A172 (cell line): ENCODE data around the gene RFX4. TPM values are rescaled to one million over a fixed set of nuclear protein-coding genes. Genes with fewer than 3 reads are reported as not detected.

Experiments used
- DNase-seq: peaks from one replicate; pipeline ENCODE4 v3.0.0-alpha.2; 2015; ENCODE audit warnings: low spot score
- total RNA-seq: library from RNA; depleted of rRNA; stranded (reverse); fragments of >200 nt; shearing (Covaris generic); gene quantifications from 2 replicates; pipeline ENCODE4 v1.2.3, GENCODE V29; 2014; rRNA removed

The RFX4 gene
- total RNA-seq: not detected in 2 replicates

DNA sequence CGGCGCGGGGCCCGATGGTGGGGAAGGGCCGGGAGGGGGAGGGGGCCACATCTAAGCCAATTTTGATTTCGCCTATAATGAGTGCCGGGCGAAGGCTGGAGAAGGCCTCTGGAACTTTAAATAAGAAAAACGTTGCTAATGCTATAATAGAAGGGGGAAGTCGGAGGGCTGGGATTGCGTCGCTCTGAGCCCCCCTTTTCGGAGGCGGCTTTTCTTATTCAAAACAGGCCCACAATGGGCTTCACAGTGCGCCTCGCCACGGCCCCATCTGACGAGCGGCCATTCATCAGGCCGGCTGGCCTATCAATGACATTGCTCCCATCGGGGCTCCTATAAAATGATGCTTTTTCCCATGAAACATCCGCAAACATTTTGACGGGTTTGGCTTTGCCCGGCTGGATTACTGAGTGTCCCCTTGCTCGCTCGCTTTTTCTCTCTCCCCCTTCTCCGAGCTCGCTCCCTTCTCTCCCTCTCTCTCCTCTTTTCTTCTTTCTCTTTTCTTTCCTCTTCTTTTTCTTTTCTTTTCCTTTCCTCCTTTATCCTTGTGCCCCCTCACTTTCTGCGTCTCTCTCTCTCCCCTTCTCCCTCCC, at the start of gene RFX4:
TSS of gene RFX4 (plus strand) at position 364 of the 590 bp plus-strand sequence. CDS start 317 bp downstream, outside the sequence.
- DNase-seq: no peak

DNA sequence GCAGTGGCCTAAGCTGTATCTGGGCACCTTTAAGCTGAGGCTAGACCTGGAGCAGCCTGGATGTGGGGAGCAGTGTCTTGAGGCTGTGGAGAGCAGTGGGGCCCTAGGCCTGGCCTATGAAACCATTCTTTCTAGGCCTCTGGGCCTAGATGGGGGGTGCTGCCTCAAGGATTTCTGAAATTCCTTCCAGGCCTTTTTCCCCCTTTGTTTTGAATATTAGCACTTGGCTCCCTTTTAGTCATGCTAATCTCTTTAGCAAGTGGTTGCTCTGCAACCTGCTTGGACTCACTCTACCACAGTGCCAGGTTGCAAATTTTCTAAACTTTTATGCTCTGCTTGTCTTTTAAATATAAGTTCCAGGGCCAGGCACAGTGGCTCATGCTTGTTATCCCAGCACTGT, 41.6 kb upstream of the RFX4 start:
- no peak for DNase-seq

DNA sequence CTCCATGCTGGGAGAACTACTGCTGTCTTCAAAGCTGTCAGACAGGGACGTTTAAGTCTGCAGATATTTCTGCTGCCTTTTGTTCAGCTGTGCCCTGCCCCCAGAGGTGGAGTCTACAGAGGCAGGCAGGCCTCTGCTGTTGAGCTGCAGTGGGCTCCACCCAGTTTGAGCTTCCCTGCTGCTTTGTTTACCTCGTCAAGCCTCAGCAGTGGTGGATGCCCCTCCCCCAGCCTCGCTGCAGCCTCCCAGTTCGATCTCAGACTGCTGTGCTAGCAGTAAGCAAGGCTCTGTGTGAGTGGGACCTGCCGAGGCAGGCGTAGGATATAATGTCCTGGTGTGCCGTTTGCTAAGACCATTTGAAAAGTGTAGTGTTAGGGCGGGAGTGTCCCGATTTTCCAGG, 31.4 kb upstream of the RFX4 start:
- no peak for DNase-seq

DNA sequence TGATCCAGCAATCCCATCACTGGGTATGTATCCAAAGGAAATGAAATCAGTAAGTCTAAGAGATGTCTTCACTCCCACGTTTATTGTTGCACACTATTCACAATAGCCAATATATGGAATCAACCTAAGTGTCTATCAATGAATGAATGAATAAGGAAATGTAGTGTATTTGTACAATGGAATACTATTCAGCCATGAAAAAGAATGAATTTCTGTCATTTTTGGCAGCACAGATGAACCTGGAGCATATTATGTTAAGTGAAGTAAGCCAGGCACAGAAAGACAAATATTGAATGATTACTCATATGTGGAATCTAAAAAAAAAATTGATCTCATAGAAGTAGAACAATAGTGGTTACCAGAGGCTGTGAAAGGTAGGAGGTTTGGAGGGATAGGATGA, 30.6 kb upstream of the RFX4 start:
- DNase-seq: no peak

DNA sequence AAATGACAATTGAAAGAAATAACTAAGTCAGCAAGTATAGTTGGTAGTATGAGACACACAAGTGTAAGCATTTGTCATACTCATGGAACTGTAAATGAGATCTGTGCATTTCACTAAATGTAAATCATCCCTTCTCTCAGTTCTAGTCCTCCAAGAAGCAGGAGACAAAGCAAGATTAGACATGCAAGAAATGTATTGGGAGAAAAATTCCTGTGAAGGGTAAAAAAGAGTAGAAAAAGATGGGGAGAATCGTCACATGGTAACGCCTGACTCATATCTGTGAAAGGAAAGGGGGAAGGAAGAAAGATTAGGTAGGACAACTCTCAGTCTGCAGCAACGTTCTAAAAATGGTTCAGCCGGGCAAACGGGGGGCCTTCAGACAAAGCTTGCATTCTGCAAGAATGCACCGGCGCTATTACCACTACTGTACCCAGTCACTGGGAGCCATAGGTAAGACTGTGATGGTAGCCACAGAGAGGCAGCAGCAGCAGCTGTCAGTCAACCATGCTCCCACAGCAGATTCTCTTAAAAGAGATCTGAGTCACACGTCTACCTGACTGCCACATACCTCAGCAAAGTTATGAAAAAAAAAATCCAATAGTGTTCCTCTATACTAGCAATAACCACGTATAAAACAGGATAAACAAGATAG, 18.0 kb upstream of the RFX4 start:
- no peak for DNase-seq

DNA sequence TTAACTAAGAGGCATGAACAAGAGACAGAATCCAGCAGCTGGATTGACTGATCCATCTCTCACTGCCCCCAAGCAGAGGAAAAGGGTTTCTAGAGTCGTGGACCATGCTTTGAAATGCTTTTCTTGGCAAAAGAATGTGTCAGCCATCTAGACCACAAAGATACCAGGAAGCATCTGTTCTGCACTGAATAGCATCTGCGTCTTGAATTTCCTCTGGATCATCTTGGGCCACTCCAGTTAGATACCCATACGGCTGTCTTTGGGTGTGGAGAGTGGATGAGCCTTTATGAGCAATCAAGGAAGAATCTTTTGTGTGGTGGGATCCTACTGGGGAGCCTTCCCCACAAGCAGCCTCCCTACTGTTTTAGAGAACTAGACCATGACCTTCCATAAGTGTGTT, 16.0 kb upstream of the RFX4 start:
- no peak for DNase-seq

DNA sequence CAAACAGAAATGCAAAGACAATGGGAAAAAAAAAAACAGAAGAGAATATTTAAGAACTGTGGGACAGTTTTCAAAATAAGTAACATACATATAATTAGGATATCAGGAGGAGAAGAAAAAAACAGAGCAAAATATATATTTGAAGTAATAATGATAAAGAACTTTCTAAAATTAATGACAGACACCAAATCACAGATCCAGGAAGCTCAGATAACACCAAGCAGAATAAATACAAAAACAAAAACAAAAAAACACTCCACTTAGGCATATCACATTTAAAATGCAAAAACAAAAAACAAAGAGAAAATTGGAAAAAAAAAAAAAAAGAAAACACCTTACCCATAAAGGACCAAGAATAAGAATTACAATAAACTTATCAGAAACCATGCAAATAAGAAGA, 9.6 kb upstream of the RFX4 start:
- DNase-seq: no peak

DNA sequence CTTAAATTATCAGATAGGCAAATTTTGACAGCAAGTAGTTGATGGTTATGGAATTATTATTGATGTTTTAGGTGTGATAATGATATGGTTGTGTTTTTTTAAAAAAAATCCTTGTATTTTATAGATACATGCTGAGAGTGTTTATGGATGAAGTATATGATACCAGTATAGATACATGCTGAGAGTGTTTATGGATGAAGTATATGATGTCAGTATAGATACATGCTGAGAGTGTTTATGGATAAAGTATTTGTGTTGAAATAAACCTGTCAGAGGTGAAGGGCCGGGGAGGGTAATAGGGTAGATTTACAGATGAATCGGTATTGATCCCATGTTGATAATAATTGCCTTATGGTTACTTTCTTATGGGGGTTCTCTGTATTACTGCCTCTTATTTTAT, 6.0 kb upstream of the RFX4 start:
- no peak for DNase-seq

DNA sequence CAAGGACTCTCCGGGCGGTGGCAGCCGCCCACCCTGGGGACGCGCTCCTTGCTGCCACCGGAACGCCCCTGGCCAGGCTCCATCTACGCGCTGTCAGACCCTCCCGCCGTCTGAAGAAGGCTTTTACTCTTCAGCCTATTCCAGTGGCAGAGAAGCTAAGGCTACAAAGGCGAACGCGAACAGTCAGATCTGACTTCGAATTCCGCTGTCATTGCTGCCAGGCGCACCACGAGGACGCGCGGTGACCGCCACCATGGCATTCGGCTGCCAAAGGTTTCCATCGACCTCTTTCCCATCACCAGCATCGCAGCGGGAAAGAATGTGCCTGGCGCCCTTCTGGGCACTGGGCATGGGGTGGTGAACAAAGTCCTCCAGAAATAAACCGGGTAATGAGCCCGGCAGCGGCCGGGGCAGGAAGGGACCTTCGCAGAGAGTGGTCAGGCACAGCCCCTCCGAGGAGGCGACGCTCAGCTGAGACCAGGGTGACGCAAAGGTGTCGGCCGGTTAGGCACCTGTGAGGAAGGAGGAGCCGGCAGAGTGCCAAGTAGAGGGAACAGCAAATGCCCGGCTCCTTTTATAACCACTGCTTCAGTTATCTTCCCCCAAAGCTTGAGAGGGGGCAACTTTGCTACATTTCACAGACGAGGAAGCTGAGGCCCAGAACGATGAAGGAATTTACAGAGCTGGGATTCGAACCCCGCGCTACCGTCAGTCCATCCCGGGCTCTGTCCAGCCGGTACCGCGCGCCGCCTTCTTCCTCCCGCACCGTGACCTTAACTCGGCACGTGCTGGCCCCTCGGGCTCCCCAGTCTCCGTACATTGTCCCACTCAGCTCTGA, 1.9 kb upstream of the RFX4 start:
- no peak for DNase-seq

DNA sequence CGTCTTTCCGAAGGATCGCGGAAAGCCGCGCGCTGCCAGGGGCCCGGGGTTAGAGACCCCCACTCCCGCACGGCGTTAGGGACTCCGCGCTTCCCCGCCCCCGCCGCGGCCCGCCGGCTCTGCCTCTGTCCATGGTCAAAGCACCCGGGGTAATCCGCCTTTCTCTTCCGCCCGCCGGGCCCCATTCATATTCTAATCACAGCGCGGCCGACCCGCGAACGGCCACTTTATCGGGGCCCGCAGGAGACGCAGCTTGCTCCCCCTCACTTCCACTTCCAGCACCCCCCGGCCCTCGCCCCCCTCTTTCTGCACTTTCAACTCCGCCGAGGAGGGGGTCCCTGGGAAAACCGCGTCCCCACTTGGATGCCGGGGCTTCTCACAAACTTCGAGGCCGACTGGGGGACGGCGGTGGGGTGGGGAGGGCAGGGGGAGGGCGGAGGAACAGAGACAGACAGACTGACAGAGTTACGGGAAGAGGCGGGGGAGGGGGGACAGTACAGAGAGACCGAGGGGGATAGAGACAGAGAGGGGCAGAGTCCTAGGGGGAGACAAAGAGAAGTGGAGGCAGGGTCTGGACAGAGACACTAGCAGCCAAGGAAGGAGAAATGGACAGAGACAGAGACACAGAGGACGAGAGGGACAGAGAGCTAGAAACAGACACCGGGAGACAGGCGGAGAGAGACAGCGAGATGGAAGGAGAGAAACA, 1.1 kb upstream of the RFX4 start:
- DNase-seq: no peak

DNA sequence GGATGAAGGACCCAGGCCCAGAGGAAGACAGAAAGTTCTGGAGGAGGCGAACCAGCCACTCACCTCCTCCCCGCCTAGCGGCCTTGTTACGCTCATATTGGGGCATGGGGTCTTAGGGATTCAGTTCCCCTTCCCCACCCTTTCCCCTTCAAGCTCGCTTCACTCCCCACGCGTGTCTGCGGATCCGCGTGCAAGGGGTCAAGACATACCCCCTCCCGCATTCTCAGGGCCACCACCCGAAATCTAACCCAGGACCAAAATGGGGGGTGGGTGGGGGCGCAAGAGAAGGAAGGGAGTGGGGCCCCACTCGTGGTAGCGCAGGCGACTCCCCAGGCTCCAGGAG, 584 bp upstream of the RFX4 start:
- DNase-seq: no peak

DNA sequence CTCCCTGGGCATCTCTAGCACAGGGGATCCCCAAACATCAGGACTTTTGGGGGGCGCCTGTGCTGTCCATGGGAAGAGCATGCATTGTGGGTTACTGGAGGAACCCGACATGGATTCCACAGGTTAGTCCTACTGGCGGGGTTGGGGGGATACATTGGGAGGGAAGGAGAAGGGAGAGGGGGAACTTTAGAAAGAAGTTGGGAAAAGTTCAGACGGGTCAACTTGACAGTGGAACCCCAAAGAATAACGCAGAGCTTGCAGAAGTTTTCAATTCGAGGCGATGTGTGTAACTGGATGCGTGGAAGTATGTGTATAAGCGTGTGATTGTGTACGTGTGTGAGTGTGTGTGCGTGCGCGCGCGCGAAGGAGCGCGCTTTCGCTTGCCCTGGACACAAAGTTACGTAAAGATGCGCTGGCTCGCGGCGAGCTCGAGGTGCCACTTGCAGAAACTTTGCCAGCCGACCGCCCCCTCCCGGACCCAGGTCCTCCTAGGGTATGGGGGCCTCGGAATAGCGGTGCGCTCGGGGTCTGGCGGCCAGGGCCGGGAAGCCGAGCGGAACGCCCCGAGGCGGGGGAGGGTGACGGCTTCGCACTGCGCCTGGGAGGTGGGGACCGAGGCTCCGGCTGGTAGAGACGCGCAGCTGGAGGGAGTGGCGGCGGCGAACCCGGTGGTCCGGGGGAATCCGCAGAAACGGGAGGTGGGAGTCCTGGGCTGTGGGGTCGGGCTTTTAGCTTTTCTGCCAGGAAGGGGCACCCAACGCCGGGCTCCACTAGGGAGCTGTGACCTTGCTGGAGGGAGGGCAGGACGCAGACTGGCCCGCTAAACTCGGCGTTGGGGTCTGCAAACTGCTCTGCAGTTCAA, 669 bp downstream of the RFX4 start:
- DNase-seq: no peak

DNA sequence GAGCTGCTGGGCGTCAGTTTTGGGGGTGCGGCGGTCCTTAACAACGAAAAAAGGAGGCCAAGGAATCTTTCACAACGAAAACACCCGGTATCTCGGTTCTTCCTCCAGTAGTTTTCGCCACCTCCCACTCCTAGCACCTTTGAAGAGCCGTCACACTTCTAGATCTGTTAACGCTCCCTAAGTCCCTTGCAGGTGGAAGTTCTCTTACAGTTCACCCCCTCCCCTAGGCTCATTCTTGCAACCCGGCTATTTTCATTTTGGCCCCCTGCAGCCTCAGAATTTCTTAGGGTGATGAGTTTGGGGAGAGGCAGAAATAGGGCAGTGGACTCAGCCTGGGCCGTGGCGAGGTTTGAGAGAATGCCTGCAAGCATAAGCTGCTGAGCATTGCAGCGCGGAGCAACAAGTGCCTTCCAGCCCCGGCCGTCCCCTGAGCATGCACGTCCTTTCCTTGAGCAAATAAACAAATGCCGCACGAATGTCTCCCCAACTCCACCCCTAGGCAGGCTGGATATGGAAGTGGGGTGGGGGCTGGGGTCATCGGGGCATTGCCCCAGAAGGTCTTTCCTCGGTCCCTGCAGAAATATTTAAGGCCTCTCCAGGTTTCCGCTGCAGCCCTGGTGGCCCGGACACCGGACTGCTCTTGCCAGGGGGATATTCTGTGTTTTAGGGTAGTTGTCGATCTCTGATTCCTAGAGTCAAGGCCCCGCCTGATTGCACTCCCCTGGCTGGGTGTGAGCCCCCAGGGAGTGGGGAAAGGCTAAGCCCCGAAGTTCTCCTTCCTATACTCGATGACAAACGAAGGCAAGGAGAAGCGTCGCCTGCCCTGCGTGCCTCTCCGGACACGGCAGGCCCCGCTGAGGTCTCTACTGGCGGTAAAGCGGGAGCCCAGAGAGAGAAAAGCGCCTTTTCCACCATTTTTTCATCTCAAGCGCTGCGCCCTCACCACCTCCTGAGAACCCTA, 1.6 kb downstream of the RFX4 start:
- no peak for DNase-seq

DNA sequence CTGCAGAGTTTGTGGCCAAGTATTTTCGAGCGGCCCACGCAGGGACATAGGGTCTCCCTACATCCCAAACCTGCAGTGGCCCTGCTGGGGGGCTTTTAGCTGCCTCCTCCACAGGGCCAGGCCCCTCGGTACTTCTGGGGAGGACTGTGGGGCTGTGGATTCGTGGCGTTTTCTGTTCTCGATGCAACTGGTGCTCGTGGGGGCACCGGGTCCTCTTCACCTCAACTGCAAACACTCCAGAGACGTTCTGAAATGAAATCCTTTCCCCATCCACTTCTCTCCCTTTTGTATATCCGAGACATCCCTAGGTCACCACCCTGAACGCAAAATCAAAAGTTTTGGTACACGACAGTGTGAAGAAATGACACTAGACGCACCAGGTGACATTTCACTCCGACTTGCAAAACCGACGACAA, 2.3 kb downstream of the RFX4 start:
- no peak for DNase-seq

DNA sequence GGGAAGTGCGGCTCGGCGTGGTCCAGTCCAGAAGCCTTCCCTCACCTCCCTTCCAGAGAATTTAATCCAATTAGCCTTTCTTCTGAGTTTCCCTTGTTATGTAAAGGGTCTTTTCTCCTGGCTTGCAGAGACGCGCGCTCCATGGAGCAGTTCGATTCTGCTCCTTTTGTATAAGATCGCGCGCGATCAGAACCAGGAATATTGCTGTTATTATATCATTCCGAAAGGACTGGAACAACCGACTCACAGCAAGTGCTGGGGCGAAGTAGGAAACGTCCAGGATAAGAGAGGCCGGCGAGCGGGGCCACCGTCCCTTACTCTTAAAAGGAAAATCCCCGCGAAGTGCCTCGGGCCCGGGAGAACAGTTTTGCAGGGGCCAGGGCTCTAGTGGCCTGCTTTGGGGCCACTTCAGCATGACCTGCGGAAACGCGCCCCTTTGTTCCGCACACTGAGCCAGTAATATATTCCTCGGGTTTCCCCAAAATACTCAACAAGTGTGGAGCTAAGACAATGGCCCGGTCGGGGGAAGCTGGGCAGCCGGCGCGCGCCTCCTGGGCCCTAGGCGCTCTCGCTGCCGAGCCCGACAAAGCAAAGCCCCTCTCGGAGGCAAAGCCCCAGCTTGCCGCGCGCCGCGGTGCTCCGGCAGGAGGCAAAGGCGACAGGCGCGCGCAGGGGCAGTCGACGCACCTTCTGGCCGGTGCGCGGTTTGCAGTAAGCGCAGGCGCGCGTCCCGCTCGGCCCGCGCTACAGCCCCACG, 2.9 kb downstream of the RFX4 start:
- no peak for DNase-seq

DNA sequence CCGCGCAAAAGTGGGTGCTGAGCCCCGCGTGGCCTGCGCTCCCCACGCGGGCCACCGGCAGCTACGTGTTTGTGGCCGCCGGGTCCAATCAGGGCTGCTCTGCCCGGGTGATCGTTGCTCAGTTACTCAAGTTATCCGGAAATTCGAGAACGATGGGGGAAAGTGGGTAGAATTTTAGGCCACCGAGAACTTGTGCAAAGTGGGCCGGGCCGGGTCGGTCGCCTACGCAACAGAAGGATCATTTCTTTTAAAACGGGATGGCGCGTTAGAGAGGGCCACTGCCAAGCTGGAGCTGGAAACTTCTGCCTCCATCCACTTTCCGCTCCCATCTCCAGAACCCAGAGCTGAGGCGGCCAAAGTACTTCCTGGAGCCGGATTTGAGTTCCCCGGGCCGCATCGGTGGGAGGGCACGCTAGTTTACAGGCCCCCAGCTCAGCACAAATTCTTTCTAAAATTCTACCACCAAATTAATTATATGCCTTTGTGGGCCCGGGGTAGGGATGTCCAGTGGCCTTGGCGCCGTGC, 3.5 kb downstream of the RFX4 start:
- DNase-seq: no peak

DNA sequence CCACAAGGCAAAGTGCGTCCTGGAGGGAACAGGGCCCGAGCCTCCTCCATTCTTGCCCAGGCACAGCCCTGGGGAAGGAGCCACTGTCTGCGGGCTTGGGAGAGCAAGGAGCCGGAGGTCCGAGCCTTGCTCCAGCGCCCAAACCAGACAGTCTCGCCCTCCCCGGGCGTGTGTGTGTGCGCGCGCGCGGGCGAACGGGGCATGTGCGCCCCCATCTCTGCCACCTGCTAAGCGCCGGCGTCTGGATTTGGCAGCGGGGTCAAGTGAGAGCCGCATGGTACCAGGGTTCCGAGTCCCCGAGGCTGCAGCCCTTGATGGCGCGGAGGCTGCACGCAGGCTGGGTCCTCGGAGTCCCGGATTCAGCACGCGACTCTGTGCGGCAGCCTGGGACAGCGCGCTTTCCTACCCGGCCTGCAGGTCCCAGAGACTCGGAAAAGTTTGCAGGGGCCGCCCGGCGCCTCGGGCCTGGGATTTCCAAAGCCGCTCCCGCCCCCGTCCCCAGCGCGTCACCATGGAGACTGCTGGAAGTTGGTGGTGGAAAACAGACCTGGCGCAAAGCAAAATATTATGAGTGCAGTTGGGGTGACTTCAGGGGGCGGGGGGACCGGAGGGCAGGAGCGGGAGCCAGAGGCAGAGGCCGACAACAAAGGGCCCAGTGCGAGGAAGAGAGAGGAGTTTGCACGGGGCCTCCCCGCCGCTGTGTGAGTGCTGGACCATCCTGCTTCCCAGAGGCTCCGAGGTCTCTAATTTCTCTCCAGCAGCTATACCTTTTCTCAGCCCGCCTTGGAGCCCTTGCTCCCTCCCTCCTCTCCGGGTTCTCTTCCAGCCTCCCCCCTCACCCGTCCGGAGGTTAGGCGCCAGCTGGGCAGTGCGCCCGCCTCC, 4.2 kb downstream of the RFX4 start:
- DNase-seq: no peak

DNA sequence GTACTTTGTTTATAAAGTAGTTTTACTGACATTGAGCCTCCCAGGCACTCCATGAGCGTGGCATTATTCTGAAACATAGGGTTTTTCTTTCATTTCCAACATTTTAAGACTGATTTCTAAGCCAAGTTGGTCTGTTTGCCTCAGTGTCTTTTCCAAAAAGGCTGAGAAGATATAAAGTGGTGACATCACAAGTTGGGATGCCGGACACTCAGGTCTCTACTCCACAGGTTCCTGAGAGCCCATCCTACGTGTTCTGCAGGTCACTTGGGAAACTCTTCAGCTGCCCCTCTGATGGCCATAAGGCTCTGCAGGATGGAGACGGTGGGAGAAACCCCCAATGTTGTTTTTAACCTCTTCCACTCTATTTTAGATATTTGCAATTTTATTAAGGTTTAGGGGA, 6.0 kb downstream of the RFX4 start:
- no peak for DNase-seq
